ENCODE results near the gene C1orf53. TPM values are rescaled to one million over a fixed set of nuclear protein-coding genes. Genes with fewer than 3 reads are reported as not detected.

The C1orf53 gene
- total and polyA plus RNA-seq, 2 of the 8 experiments (the other 6 are each of a cell fraction or from before 2014, with no cell fraction given): 0.56 to 1.3 TPM

DNA sequence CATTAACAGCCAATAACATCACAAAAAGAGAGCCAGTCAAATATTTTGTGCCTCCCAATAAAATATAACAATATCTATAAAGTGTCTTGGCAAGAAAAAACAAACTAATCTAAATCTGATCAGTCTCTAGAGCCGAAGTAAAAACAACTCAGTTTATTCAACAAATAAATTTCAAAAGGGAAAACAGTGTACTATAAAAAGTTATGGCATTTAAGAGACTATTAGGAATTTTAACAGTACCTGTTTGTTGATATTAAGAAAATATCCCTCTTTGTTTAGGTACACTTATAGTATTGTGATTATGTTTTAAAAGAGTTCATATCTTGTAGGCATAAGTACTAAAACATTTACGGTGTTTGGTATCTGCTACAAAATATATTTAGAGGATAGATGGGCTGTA, 36.6 kb upstream of the C1orf53 start (continued):
- no peak for TF ChIP-seq ZNF274 (IDR thresholded peaks at IDR 0.05; ENCODE audit: borderline replicate concordance, extremely low read depth, low read length)
- no peak for TF ChIP-seq RNF2 (IDR thresholded peaks at IDR 0.05; ENCODE audit: borderline replicate concordance, low read depth, low read length, missing control alignments, poor library complexity, severe bottlenecking)
- TF ChIP-seq KDM4A (IDR thresholded peaks at IDR 0.05; ENCODE audit: low read depth, low read length, severe bottlenecking): no peak
- TF ChIP-seq, protein P1, sequence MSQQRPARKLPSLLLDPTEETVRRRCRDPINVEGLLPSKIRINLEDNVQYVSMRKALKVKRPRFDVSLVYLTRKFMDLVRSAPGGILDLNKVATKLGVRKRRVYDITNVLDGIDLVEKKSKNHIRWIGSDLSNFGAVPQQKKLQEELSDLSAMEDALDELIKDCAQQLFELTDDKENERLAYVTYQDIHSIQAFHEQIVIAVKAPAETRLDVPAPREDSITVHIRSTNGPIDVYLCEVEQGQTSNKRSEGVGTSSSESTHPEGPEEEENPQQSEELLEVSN (IDR thresholded peaks at IDR 0.05): no peak
- no peak for TF ChIP-seq SIRT6 (IDR thresholded peaks at IDR 0.05; ENCODE audit: low read length)
- no peak for TF ChIP-seq RBBP5 (IDR thresholded peaks at IDR 0.05; ENCODE audit: borderline replicate concordance, low read depth, low read length)
- TF ChIP-seq YY1 (IDR thresholded peaks at IDR 0.05; ENCODE audit: low read depth, low read length): no peak
- no peak for TF ChIP-seq NRF1 (IDR thresholded peaks at IDR 0.05; ENCODE audit: low read depth, low read length)
